ENCODE data around the gene STXBP2.

Gene STXBP2

DNA sequence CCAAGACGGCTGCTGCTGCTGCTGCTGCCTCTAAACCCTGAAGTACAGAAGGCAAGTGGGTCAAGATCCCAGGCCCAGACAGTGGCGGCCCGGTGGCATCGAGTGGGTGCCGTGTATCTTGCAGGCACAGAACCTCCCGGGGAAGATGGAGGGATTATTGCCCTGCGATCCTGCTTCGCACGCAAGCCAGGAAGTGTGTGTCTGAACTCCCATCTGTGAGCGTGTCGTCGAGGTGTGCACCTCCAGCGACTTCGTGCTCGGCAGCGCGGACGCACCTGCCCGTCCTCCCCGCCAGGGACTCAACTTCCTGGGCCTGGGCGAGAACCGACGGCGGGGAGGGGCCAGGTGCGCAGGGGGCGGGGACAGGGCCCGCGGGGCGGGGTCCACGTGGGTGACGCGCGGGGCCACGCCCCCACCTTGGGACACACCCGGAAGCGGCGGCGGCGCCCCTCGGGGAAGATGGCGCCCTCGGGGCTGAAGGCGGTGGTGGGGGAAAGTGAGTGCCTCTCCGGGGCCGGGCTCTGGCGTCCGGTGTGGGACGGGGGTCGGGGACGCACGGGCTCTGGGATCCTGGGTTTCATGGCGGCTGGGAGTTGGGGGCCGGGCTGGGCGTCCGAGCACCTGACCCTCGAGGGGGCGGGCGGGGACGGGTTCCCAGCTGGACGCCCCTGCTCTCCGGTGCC, at the start of gene STXBP2:
Gene STXBP2, plus strand, starts transcription at position 420 of the 683 bp plus-strand sequence. Its CDS starts 40 bp downstream, at position 460.
- DNase-seq (ENCODE audit: low spot score), result peak; percentile 88

DNA sequence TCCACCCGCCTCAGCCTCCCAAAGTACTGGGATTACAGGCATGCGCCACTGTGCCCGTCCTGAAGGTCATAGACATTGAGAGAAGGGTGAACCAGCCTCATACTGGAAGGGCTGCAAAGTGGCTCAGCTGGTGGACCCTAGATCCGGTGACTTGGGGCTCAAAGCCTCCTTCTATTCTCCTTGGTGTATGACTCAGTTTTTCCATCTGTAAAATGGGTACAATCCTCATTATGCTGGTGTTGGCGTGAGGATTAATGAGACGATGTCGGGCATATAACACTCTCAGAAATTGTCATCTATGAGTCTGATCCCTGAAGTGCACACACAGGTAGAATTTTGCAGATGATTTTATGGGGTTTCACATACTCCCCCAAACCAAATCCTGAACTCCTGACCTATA, 47.1 kb upstream of the STXBP2 start:
- DNase-seq (ENCODE audit: low spot score), result no peak

DNA sequence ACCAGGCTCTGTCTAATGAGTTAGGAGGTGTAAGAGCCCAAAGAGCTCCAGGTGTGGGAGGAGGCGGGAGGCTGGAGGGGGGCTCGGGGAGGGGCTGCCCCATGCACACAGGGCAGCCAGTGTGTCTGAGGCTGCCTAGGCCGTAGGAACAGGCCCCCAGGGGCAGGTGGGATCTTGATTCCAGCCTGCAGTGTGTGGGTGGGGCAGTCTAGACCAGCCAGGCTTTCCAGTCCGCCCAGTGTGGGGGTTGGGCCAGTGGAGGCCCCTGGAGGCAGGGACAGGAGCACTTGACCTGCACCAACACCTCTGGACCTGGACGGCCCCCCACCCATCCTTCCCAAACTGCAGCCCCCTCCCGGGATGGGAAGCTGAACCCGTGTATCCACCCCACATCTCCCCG, 46.7 kb upstream of the STXBP2 start:
- no peak for DNase-seq (ENCODE audit: low spot score)

DNA sequence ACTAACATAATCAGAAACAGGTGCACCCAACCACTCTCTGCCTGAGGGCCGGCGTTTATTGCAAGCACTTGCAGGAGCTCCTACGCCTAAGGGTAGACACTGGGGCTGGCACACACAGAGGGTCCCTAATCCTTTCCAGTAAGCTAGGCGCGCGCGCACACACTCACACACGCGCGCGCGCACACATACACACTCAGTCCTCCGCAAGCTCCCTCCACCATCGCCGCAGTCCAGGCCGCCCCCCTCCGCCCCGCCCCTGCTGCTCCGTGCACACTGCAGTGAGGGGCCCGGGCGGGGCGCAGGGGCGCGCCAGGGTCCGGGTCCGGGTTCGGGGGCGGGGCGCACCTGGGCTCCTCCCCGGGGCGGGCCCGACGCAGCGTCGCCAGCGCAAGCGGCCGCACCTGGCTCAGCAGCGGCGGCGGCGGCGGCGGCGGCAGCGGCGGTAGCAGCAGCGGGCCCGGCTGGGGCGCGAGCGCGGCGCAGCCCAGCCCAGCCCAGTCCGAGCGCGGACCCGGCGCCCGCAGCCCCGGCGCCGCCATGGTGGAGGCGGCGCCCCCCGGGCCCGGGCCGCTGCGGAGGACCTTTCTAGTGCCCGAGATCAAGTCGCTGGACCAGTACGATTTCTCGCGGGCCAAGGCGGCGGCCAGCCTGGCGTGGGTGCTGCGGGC, 41.3 kb upstream of the STXBP2 start, which contains the start of gene CAMSAP3:
Gene CAMSAP3, plus strand, starts transcription at position 398 of the 668 bp plus-strand sequence. Its CDS starts 140 bp downstream, at position 538.
- DNase-seq (ENCODE audit: low spot score), result peak; percentile 64

DNA sequence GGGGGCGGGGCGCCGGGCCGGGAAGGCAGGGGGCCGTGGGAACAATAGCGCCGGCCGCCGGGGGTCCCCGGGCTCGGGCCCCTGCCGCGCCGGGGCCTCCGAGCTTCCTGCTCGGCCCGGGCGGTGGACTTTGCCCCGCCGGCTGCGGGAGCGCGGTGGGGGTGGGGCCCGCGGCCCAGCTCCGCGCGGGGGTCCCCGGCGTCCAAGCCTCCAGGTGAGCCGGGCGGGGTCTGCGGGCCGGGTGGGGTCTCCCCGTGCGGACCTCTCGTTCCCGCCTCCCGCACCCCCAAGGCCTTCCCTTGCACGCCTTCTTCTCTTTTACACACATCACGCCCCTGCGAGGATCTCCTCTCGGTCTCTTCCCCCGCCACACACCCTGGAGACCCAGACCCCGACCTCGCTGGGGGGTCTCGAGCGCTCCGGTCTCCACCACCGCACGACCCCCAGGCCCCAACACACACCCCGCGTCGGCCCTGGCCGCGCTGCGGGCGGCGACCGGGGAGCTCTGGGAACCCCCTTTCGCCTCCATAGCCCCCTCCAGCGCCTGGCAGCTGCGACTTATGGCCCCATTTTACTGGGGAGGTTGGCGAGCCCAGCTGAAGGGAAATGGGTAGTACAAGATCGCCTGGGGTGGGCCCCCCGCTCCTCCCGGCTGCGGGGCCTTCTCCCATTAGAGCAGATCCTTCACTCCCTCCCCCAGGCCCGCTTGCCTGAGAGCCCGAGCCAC, 40.5 kb upstream of the STXBP2 start:
- no peak for DNase-seq (ENCODE audit: low spot score)

DNA sequence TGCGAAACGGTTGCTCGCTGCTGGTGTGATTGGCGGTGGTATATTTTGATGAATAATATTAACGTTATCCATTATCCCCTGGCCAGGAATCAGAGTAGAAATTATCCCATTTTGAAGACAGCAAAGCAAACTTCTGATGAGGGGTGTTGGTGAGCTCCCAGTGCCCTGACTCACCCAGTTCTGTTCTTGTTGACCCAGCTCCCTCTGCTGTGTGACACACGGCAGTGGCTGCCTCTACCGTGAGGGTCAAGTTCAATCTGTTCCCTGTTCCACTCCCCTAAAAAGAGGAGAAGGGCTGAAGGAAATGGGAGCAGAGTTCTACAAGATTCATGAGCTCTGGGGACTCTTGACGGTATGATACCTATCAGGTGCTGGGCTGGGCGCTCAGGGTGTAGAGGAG, 39.2 kb upstream of the STXBP2 start:
- DNase-seq (ENCODE audit: low spot score), result peak; percentile 20

DNA sequence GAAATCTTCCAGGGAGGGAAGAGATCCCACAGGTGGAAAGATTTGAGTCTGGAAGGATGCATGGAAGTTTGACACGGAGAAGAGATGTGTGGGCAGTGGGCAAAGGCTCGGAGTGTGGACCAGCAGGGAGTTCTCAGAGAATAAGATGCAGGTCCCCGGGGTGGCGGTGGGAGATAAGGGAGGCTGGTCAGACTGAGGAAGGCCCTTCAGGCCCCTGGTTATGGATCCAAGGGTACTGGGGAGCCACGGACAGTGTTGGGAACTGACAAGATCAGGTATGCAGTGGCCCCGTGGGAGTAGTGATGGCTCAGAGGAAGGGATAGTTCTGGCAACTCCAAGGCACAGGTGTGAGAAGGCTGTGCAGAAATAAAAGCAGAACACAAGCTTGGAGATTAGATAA, 38.7 kb upstream of the STXBP2 start:
- DNase-seq (ENCODE audit: low spot score), result no peak

DNA sequence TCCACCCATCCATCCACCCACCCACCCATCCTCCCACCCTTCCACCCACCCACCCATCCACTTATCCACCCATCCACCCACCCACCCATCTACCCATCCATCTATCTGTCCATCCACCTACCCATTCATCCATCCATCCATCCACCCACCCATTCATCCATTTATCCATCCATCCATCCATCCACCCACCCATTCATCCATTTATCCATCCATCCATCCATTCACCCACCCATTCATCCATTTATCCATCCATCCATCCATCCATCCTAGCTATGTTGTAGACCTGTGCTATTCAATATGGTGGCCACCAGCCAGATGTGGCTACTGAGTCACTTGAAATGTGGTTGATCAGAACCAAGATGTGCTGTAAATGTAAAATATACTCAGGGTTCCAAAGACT, 36.2 kb upstream of the STXBP2 start:
- DNase-seq (ENCODE audit: low spot score), result no peak

DNA sequence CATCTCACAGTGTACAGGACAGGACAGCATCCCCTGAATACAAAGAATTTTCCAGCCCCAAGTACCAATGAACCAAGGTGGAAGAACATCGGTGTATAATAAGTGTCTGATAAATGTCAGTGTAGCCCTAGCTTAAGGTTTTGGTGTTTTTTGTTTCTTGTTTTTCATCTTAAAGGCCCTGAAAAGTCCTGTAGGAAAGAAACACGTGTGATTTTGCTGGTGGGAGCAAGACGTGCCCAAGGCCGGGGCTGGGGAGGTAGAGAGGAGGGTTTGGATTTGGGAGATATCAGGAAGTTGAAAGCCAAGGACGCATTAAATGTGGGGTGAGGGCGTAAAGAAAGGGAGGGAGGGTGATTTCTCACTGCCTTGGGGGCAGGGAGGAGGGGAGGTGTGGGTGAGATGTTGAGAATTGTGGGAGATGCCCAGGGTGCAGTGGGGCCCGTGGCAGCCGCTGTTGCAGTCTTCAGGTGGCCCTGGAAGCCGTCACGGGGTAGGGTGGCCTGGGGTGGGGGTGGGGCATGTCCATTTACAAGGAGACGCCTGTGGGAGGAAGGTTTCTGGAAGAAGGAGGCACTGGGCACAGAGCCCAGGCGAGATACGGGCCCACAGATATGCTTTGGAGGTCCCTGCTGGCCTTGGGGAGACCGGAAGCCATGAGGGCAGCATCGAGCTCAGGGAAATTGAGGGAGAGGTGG, 34.5 kb upstream of the STXBP2 start:
- DNase-seq (ENCODE audit: low spot score), result no peak

DNA sequence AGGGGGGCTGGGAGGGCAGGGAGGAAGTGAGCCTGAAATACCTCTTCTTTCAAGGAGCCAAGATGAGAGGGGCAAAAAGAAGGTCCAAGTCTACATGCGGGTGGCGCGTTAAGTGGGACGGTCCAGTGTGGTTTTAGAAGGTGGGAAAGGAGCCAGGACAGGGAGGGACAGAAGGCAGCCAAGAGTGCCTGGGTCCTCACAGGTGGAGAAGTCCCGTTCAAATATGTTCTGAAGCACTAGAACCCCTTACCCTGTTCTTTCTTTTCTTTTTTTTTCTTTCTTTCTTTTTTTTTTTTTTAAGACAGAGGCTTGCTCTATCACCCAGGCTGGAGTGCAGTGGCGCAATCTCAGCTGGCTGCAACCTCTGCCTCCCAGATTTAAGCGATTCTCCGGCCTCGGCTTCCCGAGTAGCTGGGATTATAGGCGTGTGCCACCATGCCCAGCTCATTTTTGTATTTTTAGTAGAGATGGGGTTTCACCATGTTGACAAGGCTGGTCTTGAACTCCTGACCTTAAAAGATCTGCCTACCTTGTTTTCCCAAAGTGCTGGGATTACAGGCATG, 33.9 kb upstream of the STXBP2 start:
- DNase-seq (ENCODE audit: low spot score), result no peak

DNA sequence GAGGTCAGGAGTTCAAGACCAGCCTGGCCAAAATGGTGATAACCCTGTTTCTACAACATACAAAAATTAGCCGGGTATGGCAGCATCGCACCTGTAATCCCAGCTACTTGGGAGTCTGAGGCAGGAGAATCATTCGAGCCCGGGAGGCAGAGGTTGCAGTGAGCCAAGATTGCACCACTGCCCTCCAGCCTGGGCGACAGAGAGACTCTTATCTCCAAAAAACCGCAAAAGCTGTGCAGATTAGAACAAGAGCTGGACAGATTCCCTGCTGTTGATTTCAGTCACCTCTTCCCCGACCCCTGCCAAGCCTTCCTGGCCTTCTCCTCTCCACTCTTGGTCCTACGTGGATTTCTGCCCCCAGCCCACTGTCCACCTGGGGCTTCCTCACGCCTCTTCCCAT, 33.0 kb upstream of the STXBP2 start:
- no peak for DNase-seq (ENCODE audit: low spot score)

DNA sequence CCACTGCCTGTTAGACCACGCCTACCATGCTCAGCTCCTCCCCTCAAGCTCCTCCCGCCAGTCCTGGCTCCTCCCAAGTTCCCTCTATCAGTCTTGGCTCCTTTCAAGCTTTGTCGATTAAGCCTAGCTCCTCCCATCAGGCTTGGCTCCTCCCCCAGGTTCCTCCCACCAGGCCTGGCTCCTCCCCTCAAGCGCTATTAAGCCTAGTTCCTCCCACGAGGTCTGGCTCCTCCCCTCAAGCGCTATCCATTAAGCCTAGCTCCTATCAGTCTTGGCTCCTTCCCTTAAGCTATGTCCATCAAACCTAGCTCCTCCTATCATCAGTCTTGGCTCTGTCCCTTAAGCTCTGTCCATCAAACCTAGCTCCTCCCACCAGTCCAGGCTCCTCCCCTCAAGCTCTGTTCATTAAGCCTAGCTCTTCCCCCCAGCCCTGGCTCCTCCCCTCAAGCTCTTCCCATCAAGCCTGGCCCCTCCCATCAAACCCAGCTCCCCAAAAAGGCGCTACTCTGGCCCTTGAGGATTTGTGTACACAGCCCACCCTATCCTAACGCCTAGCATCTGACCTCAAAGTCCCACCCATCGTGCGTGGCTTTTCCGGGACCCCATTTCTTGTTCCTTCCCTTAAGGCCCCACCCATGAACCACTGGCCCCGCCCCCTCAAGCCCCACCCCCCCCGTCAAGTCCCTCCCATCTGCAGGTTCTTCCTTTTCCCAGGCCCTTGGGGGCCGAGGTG, 31.3 kb upstream of the STXBP2 start:
- peak; percentile 36 for DNase-seq (ENCODE audit: low spot score)

DNA sequence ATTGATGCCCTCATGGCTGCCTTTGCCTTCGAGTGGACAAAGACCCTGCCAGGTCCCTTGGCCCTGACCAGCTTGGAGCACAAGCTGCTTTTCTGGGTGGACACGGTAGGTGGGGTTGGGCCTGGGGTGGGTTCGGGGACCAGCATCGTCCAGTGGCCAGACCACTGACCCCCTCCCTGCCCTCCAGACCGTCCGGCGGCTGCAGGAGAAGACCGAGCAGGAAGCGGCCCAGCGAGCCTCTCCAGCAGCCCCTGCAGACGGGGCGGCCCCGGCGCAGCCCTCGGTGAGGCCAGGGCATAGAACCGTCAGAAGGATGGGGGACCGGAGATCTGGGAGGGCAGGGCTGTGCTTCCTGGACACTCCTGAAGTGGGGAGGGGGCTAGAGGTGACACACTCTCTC, 30.6 kb upstream of the STXBP2 start:
- DNase-seq (ENCODE audit: low spot score), result no peak

DNA sequence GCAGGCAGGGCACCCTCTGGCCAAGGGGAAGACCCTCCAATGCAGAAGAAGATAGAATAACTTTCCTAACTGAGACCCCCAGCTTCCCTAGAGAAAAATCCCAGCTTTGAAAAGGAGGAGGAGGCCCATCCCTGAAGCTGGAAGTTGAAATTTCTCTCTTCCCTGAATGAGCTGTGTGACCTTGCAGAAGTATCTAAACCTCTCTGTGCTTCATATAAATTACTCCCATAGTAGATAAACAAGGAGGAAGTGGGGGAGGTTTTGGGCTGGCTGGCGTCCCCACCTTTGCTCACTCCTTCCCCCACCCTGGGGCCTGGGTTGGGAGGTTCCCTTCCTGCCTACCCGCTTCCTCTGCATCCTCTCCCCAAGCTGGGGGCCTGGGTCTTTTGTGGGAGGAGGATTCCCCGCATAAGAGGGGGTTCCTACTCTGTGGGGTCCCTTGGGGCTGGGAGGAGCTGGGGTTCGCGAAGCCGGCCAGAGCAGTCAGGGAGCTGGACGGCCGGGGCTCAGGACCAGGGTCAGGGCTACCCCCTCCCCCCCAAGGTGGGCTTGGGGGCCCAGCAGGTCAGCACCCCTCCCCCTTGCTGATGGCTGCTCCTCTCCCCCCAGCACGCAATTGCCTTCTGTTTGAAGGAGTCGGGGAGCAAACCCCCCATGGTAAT, 29.6 kb upstream of the STXBP2 start:
- no peak for DNase-seq (ENCODE audit: low spot score)

DNA sequence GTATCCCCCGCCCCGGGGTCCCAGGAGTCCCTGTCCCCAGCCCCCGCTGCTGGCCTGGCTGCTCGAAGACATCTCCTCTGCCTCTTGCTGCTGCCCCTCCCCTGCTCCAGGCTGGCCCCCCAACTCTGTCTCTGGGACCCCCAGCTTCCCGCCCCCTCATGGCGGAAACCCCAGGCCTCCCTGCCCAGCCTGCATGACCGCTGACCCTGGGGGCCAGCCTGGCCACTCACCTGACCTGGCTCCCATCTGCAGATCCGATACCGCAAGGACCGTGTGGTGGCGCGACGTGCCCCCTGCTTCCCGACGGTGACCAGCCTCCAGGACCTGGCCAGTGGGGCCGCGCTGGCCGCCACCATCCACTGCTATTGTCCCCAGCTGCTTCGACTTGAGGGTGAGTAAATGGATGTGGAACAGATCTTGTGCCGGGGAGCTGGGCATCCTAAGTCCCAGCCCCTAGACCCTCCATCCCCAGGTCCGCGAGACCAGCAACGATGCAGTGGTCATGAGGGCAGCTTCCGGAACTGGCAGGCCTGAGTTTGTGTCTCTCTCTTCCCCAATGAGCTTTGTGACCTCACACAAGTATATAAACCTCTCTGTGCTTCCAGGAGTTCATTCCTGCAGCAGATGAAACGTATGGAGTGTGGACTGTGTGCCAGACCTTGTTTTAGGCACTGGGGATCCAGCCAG, 28.9 kb upstream of the STXBP2 start:
- no peak for DNase-seq (ENCODE audit: low spot score)

DNA sequence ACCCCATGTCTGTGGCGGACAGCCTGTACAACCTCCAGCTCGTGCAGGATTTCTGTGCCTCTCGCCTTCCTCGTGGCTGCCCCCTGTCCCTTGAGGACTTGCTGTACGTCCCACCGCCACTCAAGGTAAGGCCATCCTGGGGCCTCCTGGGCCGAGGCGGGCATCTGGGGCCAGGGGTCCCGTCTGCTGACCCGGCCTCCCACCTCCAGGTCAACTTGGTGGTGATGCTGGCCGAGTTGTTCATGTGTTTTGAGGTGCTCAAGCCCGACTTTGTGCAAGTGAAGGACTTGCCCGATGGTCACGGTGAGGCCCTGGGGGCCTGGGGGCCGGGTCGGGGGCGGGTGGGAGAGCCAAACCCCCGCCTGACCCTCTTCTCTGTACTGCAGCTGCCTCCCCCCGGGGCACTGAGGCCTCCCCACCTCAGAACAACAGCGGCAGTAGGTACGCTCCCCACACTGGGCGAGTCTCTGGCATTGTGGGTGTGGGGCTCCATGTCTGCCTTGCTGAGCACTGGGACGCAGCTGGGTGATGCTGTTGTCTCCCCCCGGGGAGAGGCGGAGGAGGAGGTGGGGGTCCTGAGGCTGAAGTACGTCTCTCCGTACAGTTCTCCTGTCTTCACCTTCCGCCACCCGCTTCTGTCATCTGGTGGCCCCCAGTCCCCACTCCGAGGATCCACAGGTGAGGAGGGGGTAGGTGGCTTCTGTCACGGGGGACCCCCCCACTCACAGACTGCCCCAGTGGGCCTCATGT, 26.2 kb upstream of the STXBP2 start:
- no peak for DNase-seq (ENCODE audit: low spot score)

DNA sequence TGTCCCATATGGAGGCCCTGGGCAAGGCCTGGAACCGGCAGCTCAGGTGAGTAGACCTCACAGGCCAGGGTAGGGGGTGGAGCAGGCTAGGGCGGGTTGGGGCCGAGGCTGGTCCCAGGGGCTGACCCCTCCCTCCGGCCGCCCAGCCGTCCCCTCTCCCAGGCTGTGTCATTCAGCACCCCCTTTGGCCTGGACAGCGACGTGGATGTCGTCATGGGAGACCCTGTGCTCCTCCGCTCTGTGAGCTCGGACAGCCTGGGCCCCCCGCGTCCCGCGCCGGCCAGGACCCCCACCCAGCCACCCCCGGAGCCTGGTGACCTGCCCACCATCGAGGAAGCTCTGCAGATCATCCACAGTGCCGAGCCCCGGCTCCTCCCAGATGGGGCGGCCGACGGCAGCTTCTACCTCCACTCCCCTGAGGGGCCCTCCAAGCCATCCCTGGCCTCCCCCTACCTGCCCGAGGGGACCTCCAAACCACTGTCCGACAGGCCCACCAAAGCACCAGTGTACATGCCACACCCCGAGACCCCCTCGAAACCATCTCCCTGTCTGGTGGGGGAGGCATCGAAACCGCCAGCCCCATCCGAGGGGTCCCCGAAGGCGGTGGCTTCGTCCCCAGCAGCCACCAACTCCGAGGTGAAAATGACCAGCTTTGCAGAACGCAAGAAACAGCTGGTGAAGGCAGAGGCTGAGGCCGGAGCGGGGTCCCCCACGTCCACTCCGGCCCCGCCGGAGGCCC, 25.2 kb upstream of the STXBP2 start:
- DNase-seq (ENCODE audit: low spot score), result no peak

Data from kidney tubule cell (primary cell).